GM21515 (cell line): ENCODE data around the gene IL17RB.

Experiments
- ATAC-seq: cut with Tn5 transposase; IDR thresholded peaks from one replicate; pipeline ENCODE4 v1.9.1; 2021; ENCODE audit not compliant: unreplicated experiment

IL17RB gene

DNA sequence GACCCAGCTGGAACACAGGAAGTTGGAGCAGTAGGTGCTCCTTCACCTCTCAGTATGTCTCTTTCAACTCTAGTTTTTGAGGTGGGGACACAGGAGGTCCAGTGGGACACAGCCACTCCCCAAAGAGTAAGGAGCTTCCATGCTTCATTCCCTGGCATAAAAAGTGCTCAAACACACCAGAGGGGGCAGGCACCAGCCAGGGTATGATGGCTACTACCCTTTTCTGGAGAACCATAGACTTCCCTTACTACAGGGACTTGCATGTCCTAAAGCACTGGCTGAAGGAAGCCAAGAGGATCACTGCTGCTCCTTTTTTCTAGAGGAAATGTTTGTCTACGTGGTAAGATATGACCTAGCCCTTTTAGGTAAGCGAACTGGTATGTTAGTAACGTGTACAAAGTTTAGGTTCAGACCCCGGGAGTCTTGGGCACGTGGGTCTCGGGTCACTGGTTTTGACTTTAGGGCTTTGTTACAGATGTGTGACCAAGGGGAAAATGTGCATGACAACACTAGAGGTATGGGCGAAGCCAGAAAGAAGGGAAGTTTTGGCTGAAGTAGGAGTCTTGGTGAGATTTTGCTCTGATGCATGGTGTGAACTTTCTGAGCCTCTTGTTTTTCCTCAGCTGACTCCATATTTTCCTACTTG is 11.9 kb downstream of the IL17RB start:
- ATAC-seq: no peak

DNA sequence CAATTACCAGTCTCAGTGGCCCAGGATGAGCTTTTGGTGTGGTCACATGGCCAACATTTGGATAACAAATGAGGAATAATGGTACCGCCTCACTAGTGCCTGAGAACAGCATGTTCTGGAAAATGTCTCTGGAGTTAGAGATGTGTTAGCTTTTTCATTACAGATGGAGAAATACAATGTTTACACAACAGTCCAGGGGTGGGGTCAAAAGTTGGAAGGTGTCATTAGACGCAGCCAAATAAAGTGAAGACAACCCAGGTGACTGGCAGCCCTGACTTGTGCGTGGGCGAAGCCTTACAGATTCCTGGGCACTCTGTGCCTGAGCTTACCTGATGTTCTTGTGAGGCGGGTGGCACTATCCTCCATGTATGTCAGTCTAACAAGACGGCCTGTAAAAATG is 12.8 kb downstream of the IL17RB start:
- no peak for ATAC-seq

DNA sequence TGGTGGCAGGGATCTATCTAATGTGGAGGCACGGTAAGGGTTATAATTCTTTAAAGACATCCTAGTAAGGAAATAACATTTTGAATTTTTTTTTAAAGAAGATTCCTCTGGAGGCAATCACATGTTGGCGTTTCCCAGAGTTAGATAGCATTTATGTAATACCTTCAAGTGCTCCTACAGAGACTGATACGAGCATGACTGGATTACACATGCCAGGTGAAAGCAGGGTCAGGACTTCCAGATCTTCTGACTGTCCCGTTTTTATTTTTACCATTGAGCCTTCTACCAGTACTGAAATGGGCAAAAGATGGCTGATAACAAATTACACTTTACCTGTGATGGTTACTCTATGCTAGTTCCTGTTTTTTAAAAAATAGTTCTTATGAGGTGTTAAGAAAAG is 13.8 kb downstream of the IL17RB start:
- ATAC-seq: no peak

DNA sequence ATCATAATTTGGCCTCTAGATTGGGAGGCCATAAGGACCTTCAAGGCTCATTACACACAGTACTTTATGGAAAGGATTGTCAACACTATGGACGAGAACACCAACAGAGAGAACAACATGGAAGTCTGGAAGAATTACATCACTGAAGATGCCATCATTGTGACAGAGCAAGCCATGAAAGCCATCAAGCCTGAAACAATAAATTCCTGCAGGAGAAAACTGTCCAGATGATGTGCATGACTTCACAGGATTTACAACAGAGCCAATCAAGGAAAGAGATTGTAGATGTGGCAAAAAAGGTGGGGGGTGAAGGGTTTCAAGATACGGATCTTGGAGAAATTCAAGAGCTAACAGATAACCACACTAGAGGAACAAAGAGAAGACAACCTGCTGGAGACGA is 15.9 kb downstream of the IL17RB start:
- no peak for ATAC-seq

DNA sequence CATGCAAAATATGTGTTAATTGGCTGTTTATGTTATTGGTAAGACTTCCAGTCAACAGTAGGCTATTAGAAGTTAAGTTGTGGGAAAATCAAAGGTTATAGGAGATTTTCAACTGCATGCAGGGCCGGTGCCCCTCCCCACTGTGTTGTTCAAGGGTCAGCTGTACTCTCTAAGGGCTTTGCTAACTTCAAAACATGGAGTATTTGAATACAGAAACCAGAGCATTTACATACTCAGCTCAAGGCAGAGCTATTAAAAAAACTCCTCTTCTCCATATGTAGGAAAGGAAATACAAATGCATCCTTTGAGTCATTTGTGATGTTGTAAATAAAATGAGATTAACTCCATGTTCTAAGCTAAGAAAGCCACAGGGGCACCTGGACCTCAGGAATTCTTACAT is 16.8 kb downstream of the IL17RB start:
- no peak for ATAC-seq

DNA sequence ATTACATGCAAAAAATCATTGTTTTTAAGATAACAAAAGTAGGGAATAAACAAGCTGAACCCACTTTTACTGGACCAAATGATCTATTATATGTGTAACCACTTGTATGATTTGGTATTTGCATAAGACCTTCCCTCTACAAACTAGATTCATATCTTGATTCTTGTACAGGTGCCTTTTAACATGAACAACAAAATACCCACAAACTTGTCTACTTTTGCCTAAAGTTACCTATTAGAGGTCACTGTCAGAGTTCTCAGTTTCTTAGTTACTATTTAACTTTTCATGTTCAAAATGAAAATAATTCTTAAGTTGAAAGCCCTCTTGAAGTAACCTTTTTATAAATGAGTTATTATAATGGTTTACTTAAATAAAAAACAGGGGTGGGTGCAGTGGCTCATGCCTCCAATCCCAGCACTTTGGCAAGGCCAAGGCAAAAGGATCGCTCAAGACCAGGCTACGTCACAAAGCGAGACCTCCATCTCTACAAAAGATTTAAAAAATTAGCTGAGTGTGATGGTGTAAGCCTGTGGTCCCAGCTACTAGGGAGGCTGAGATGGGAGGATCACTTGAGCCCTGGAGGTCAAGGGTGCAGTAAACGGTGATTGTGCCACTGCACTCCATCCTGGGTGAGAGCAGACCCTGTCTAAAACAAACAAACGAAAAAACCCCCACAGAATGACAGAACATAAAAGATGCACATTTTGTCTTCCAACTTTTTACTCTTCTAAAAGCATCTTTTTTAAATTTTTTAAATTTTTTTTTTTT is 19.5 kb downstream of the IL17RB start:
- ATAC-seq: no peak

DNA sequence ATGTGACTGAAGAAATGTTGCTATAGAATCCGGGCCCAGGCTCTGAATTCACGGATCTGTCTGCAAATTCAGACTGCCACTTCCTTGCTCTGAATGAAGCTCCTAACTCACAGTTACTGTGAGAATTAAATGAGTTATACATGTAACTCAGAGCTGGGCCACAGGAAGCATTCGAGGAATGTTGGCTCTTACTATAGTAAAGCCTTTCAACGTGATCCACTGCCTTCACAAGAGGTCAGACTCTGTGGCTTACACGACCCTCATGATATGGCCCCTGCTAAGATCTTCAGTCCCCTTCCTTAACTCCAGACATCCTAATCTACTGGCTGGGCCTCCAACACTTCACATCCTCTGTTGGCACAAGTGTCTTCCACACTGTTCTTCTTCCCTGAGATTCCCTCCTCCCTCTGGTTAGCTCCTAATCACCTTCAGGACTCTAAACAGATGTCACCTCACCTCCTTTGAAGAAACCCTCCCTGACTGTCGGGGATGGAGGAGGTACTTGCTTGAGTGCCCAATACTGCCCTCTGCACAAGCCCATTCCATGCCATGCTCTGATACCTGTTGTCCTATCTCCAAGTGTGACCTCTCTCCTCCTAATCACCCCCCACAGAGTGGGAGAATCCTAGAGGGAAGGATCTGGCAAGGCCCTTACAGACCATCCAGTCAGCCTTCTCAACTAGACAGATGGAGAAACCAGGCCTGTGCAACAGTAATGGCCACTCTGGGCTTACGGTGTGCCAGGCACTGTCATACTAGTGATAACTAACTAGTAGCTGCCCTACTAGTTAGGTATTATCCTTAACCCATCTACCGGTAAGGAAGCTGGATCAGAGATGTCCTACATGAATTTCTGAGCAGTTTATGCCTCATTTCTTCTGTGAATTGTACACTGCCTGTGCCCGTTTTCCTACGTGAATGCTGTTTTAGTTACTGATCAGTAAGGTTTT is 34.3 kb downstream of the IL17RB start:
- ATAC-seq: no peak

DNA sequence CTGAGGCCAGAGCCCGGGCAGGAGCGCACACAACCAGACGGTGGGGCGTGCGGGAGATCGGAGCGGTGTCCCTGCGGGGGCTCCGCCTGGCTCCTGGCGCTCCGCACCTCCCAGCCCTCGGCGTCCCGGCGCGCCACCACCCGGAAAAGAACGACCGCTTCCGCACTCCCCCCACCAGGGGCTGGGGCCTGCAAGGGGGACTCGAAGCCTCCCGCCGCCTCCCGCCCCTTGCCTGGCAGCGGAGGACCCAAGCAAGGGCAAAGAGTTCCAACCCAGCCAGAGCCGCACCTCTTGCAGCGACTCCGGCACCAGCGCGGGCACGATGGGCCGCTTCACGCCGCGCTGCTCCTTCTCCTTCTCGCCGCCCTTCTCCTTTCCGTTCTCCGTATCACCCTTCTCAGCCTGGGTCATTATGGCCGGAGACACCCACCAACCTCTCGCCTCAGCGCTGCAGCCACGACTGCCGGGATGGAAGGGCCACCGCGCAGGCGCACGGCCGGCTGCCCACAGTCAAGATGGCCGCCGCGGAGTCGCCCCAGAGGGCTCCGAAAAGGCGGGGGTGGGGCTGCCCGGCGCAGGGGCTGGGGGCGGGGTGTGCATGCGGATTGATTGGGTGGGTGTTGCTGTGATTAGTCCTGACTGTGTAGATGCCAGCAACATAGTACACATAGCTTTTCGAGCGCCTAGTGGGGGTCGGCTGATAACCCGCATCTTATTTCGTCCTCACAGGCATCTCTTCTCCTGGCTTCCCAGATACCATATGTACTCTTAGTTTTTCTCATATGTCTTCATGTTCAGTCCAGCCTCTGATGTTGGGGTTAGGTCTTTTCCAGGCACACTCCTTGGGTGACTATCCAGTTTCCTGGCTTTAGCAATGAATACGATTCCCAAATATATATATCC is 35.6 kb downstream of the IL17RB start, which contains the start of gene ACTR8:
TSS of gene ACTR8 (minus strand) at position 462 of the 903 bp plus-strand sequence. CDS start at position 411, 51 bp downstream.
- peak; percentile 75 for ATAC-seq

DNA sequence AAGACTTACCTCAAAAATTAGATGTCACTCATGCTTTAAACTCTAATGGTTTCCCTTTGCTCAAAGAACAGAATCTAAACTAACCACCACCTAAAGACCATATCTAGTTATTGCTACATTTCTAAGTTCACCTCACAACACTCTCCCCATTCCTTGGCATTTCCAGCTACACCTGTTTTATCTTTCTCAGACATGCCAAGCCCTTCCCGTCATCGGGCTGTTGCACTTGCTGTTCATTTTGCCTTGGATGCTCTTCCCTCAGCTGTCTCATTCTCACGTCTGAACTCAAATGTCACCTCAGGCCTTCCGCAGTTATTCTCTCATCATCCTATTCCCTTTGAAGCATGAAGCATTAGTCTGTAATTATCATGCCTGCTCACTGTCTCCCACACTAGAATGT is 36.6 kb downstream of the IL17RB start:
- no peak for ATAC-seq

DNA sequence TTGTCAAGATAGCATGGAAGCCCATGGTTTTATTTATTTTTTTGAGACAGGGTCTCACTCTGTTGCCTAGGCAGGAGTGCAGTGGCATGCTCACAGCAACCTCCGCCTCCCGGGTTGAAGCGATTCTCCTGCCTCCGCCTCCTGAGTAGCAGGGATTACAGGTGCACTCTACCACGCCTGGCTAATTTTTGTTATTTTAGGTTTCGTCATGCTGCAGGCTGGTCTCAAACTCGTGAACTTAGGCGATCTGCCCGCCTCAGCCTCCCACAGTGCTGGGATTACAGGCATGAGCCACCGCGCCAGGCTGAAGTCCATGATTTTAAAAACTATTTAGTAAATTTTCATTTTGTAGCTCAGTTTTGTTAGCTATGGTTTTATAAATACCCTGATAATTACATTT is 38.3 kb downstream of the IL17RB start:
- no peak for ATAC-seq

DNA sequence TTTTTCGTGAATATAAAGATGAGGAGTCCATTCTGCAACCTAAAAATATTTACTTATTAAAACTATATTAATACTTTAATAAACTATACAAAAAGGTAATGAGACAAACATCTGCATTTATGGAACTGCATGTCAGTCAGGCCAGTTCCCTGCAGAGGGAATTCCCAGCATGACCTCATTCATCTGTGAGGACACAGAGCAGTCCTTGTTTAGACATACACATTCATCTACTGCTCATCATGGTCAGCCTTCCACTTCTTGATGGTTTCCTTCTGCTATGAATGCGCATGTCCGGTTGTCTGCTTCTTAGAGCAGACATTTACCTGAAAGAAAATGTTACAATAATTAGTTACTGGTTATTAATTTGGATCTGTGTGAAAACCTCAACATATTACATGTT is 38.9 kb downstream of the IL17RB start:
- no peak for ATAC-seq

DNA sequence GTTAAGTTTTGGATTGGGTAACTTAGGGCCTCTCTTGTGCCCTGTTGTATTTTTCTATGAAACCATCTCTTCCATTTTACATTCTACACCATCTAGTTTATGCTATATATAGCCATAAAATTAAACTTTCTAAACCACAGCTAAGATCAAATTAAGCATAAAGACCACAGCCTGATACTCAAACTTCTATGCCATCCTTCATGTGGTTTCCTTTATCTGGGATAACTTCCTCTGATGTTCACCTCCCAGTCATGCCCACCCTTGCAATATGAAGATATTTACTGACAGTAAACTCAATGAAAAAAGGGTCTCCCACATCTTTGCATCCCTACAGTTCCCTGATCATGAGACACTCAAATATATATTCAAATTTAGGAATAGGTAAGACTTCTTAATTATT is 41.1 kb downstream of the IL17RB start:
- no peak for ATAC-seq

DNA sequence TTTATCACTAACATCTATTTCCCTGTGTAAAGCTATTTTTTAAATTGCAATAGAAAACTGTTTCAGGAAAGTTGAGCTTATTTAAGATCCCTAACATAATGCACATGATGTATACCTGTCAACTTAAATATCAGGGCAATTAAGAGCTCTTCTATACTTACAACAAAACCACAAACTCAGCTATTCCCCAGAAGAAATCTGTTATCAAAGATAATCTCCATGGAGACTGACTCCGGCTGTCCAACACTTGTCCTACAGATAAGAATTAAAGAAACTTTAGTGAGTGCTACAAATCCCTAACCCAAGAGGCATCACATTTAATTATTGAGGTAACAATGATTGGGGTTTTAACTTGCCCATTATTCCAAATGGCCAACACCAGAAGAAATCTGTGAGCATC is 41.9 kb downstream of the IL17RB start:
- no peak for ATAC-seq

DNA sequence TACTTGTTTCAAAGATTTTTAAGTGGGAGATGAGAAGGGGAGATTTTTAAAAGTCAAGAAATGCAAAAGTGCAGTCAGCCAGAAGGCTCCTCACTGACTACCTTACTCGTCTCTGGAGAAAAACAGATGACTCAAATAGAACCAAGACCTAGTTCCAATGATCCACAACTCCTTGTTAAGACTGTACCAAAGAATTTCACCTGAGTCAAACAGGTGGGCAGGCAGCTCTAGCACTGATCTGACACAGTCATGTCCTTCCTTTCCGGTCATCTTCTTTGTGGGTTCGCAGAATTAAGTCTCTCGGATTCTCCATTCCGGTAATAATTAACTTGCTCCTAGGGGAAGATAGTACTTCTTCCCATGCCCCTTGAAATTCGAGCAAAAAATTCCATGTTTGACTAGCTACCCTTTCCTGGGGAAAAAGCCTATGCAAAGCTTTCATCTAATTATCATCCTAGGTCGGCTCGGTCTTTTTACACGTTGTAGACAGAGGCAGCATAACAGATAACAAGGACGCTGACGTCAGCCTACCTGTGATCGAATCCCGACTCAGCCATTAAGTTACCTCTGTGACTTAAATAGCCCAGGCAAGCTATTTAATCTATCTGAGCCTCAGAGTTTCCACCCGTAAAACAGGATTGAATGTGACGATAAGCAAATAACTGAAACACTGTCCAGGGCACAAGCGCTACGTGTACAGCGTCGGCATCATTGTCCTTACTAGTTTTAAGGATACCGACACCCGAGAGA is 44.5 kb downstream of the IL17RB start:
- no peak for ATAC-seq

DNA sequence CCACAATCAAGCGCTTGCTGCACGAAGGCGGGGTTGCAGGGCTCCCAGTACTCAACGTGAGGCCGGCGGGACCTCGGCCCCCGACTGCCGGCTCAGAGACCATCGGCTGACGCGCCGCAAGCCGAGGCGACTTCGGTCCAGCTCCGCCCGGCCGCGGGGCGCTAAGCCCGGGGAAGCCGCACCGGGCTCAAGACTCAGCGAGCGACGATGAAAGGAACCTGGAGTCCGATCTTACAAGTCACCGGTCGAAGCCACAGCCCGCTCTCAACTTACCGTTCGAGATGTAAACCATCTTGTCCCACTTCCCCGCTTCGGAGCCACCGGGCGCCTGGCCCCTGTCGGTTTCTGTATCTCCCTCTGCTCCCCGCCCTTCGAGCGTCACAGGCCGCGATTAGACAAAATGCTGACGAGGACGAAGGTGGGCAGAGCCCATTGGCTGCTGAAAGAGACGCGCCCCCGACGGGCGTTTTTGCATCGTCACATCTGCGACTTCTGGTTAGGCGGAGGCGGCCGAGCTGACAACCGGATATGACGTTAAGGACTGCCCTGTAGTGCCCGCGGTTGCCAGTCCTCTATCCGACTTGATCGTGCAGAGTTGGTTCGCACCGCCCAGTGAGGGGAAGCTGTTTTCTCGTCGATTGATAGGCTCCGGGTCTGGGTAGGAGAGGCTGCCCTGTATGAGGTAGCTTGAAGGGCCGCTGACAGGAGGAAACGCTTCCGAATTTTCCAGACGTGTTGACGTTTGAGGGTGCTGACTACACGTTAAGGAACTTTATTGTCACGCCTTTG is 45.3 kb downstream of the IL17RB start, which contains the start of gene SELENOK:
TSS of gene SELENOK (minus strand) at position 363 of the 789 bp plus-strand sequence.
- ATAC-seq: peak; percentile 94

DNA sequence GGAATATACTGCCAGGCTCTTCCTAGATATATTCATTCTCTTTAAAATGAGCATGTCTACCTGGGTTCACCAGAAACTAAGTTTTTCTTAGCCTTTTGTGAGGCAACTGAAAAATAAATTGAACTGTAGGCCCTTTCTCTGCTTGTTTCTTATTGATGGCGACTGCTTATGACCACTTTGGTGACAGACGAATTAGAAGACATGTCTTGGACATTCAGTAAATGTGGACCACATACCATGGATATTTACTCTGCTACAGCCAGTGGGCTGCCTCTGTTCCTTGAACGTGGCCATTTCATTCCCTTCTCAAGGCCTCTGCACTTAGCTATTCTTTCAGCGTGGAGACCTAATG is 45.9 kb downstream of the IL17RB start:
- ATAC-seq: no peak

DNA sequence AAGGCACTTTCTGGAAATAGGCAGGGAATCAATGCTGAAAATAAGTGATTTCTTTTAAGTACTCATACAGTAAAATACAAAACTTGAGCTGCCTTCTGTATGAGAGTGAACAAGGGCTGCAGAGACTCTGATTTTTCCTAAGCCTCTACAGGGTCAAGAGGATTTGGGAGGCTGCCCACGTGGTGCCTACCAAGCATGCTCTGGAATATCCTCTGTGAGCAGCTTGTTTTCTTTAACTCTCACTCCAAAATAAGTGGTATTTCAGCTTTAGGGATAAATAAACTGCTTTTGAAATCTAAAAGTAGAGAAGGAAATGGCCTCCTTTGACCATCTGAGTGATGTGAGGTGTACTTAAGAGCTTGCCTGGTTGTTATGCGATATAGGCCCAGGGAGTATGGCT is 53.4 kb downstream of the IL17RB start:
- no peak for ATAC-seq

DNA sequence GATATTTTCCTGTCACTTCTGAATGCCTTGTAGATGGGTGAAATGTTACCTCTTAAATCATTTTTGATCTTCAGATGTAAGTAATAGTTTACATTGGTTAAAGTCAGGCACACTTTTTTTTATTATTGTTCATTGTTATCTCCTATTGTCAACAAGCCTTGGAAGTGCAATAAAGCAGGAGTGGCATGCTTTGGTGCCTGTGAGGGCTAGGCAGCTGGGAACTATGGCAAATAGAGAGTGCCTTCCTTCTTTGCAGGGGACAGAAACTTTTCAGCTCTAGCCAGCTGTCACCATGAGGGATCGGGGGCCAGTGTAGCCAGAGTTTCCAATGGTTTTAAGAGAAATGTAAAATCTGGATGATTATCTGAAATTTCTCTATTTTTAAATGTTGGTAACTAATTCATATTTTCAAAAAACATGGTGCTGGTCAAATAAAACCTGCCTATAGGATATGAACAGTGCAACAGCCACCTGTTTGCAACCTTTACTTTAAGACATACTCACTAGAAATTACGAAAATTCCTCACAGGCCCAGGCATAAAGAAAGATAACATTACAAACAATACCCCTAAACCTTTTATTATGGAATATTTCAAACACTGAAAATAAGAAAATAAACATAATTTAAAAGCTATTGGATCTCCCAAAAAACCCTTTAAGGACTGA is 54.4 kb downstream of the IL17RB start:
- no peak for ATAC-seq
